ENCODE data around the gene STK35.

STK35 gene

DNA sequence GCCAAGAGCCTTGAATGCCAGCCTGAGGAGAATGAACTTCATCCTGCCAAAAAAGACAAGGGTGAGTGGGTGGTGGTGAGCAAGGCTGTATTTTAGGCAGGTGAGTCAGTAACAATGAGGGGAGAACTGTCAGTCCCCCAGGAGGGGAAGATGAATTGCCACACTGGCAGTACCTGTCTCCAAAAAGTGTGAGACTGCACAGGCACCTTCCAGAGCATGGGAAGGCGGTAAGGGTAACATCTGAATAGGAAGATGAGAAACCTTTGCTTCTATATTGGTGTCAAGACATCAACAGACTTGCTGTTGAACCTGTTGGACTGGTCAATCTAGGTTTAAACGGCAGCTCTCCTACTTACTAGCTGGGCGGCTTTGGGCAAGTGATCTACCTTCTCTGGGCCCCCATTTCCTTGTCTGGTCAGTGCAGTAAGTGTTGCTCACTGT lies 30.9 kb downstream of the STK35 start:
- in situ Hi-C loops (cut with HindIII; ENCODE audit: low sequenced_read_pairs), result no loop called here

- in situ Hi-C loops (cut with HindIII; ENCODE audit: low sequenced_read_pairs), result no loop called here
These were observed 31.9 kb downstream of the STK35 start for GRCh38 chr20:2133318-2134183.

DNA sequence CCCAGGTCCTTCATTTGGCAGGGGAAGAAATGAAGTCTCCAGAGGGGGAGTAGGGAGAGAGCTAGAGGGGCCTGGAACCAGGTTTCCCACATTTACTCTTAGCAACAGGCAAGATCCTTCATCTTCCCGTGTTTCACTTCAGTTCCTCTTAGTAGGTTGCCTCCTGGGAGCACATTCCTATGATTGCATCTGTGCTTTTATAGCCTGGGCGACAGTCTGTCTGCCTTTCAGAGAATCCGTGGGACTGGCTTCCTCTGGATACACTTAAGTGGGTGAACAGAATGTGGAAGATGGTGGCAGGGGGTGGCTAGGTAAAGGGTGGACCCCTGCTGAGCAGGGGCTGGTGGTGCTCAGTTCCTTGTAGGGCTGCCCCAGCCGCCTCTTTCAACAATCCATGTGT lies 33.4 kb downstream of the STK35 start:
- in situ Hi-C loops (cut with HindIII; ENCODE audit: low sequenced_read_pairs), result no loop called here

DNA sequence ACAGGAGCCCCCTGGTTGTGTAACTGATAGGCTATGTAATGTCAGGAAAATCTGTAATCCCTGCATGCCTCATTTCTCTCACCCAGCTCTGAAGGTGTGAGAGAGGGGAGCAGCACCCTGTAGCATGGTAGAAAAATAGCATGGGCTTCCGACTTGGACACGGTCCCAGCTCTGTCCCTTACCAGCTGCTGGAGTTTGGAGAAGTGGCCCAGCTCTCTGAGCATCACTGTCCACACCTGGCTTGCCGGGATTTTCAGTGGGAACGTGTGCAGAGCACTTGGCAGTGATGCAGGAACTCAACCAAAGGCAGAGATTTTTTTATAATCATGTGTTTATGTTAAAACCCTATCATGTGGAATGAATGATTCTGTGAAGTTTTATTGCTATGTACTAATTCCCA lies 34.6 kb downstream of the STK35 start:
- in situ Hi-C loops (cut with HindIII; ENCODE audit: low sequenced_read_pairs), result no loop called here

GRCh38 chr20:2137552-2138201 lies 36.0 kb downstream of the STK35 start:
- in situ Hi-C loops (cut with HindIII; ENCODE audit: low sequenced_read_pairs), result no loop called here

- in situ Hi-C loops (cut with HindIII; ENCODE audit: low sequenced_read_pairs), result no loop called here
These were observed 36.8 kb downstream of the STK35 start for GRCh38 chr20:2138396-2138795.

- in situ Hi-C loops (cut with HindIII; ENCODE audit: low sequenced_read_pairs), result no loop called here
These were observed 37.6 kb downstream of the STK35 start for GRCh38 chr20:2139250-2139649.

GRCh38 chr20:2139736-2140135 lies 38.1 kb downstream of the STK35 start:
- in situ Hi-C loops (cut with HindIII; ENCODE audit: low sequenced_read_pairs), result loop anchor here (10.0 kb wide), 1 partner anchor 95 kb away; no protein-coding TSS in a partner anchor

- in situ Hi-C loops (cut with HindIII; ENCODE audit: low sequenced_read_pairs), result loop anchor here (10.0 kb wide), 1 partner anchor 96 kb away; no protein-coding TSS in a partner anchor
These were observed 38.9 kb downstream of the STK35 start for GRCh38 chr20:2140561-2140960.

DNA sequence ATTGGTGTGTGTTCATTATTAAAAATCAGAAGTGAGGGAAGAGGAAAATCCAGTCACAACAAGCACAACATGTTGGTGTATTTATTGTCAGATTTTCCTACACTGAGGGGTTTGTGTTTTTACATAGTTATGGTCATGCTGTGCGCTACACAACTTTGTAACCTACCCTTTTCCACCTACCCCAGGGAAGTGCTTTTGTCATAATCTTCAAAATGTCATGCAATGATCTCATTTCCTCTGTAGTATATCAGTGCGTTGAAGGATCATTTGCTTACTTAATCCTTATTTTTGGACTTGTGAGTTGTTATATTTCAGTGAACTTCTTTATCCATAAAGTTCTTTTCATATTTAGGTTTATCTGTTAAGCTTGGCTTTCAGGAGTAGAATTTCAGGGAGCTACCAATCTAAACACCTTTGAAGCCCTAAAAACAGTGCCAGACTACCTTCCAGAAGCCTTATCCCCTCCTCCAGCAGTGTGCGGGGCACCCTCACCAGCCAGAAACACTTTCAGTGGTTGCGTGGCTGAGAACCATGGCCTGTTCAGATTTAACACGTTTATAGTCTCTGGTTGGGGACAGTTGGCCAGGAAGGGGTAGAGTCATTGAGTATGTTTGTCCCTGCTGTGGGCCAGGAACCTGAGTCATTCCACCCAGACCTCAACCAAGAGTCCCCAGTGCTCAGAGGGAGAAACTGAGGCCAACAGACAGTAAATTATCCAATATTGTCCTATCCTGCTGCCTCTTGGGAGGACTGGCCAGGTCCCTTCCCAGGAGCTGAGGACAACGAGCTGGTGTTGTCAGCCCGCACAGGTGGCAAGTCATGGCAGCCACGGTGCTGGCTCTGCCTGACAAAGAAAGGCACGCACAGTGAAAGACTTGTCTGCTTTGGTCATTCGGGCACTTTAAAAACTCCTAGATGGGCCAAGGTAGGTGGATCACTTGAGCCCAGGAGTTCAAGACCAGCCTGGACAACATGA lies 40.3 kb downstream of the STK35 start:
- in situ Hi-C loops (cut with HindIII; ENCODE audit: low sequenced_read_pairs), result loop anchor here (10.0 kb wide), 1 partner anchor 97 kb away; no protein-coding TSS in a partner anchor

GRCh38 chr20:2142649-2143048 lies 41.0 kb downstream of the STK35 start:
- in situ Hi-C loops (cut with HindIII; ENCODE audit: low sequenced_read_pairs), result loop anchor here (10.0 kb wide), 1 partner anchor 98 kb away; no protein-coding TSS in a partner anchor

GRCh38 chr20:2143594-2143993 lies 42.0 kb downstream of the STK35 start:
- in situ Hi-C loops (cut with HindIII; ENCODE audit: low sequenced_read_pairs), result loop anchor here (10.0 kb wide), 1 partner anchor 99 kb away; no protein-coding TSS in a partner anchor

DNA sequence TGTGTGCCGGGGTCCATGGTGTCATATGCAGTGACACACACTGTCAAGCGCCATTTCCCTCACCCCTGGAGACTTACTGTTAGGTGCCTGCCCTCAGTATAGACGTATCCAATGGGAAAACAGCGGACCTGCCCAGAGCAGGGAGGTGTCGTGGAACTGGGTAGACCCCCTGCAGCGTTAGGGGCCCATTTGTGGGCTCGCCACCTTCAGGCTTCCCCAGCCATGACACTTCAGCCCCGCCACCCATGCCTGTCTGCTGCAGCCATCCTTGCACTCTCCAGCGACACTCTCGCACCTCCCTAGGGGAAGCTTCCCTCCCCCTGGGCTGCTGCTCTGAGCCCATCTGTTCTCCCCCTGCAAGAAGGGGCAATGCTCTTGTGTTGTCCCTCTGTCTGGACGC lies 43.2 kb downstream of the STK35 start:
- in situ Hi-C loops (cut with HindIII; ENCODE audit: low sequenced_read_pairs), result loop anchor here (10.0 kb wide), 1 partner anchor 100 kb away; no protein-coding TSS in a partner anchor

DNA sequence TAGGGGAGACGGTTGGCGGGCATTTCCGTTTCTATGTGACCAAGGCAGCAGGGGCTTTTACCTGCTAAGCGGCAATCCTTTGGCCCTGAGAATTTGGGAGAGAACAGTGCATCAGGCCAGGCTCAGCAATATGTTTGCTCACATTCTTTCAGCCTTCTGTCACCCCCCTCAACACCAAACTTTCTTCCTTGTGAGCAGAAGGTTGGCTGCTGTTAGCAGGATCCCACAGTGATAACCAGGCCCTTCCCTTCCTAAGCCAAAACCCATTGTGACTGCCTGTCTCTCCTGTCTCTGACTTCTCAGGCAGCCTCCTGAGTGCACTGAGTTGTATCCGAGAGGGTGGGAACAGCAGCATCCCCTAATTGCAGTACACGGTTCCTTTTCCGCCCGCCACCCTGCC lies 43.7 kb downstream of the STK35 start:
- in situ Hi-C loops (cut with HindIII; ENCODE audit: low sequenced_read_pairs), result loop anchor here (10.0 kb wide), 1 partner anchor 101 kb away; no protein-coding TSS in a partner anchor

GRCh38 chr20:2146080-2146867 lies 44.6 kb downstream of the STK35 start:
- in situ Hi-C loops (cut with HindIII; ENCODE audit: low sequenced_read_pairs), result loop anchor here (10.0 kb wide), 1 partner anchor 101 kb away; no protein-coding TSS in a partner anchor

GRCh38 chr20:2149507-2149906 lies 47.9 kb downstream of the STK35 start:
- in situ Hi-C loops (cut with HindIII; ENCODE audit: low sequenced_read_pairs), result loop anchor here (10.0 kb wide), 1 partner anchor 105 kb away; no protein-coding TSS in a partner anchor

DNA sequence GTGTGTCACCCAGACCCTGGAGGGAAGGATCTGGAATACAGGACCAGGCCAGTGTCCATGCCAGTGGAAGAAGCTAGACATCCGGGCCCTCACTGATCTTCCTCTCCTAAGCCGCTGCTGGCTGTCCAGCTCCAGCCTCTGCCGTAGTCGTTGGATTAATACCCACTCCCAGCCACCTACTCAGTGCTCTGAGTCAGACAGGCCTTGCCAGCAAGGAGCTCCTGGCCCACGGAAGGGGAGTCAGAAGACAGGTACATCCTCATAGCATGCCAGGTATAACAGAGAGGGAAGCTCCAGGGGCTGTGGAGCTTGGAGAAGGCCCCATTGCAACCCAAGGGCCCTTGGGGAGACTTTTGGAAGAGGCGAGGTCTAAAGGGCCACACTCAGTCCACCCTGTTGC lies 49.0 kb downstream of the STK35 start:
- in situ Hi-C loops (cut with HindIII; ENCODE audit: low sequenced_read_pairs), result no loop called here

- in situ Hi-C loops (cut with HindIII; ENCODE audit: low sequenced_read_pairs), result no loop called here
These were observed 50.2 kb downstream of the STK35 start for GRCh38 chr20:2151858-2152281.

- in situ Hi-C loops (cut with HindIII; ENCODE audit: low sequenced_read_pairs), result no loop called here
These were observed 50.7 kb downstream of the STK35 start for GRCh38 chr20:2152317-2152716.

DNA sequence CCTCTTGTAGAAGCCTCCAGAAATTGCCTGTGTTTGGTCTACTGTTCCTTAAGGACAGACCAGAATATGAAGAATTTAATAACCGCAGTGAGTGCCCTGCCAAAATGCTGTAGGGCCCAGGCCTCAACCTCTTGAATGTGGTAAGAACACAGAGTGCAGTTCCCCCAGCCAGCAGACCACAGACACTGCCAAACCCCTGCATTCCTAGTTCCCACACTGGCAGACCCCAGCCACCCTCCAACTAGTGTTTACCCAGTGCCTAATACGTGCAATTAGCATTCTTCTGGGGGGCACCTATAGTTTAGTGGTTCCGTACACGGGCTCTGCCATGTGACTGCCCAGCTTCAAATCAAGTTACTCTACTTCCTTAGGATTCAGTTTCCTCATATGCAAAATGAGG lies 51.7 kb downstream of the STK35 start:
- in situ Hi-C loops (cut with HindIII; ENCODE audit: low sequenced_read_pairs), result no loop called here
